Cardiac muscle cell (in vitro differentiated cells and primary cell): ENCODE data around the gene TTYH3. TPM values are rescaled to one million over a fixed set of nuclear protein-coding genes. Genes with fewer than 3 reads are reported as not detected.

ENCODE experiments used
- DNase-seq, 2 donors: peaks; one replicate each; pipeline versions ENCODE4 v3.0.0 to v3.0.0-alpha.2; 2010 to 2017; ENCODE audit warnings: low read depth in 1 of 2, low spot score in 1 of 2
- H3K27ac ChIP-seq: fragments of 200-600 bp; sonication (generic); 2 replicates; pipeline ENCODE4 v1.5.1; 2016
- H3K27me3 ChIP-seq: fragments of 200-600 bp; sonication (generic); 2 replicates; pipeline ENCODE4 v1.6.0; 2016; ENCODE audit warnings: control low read depth
- H3K36me3 ChIP-seq: fragments of 200-600 bp; sonication (generic); 2 replicates; pipeline ENCODE4 v1.5.1; 2016; ENCODE audit warnings: control low read depth
- H3K4me1 ChIP-seq: fragments of 200-600 bp; sonication (generic); 2 replicates; pipeline ENCODE4 v1.8.1; 2017; ENCODE audit warnings: low read depth, mild to moderate bottlenecking, mixed run types
- H3K4me3 ChIP-seq: fragments of 200-600 bp; sonication (generic); 2 replicates; pipeline ENCODE4 v1.5.1; 2016; ENCODE audit warnings: mild to moderate bottlenecking
- H3K9me3 ChIP-seq: fragments of 200-600 bp; sonication (generic); 2 replicates; pipeline ENCODE4 v1.5.1; 2017; ENCODE audit warnings: low read depth, mild to moderate bottlenecking, control low read depth
- polyA plus RNA-seq: library from polyadenylated mRNA; unstranded; fragments of >200 nt; fragmentation: Nextera tagmentation; extraction: Ambion mirVana; gene quantifications from 2 replicates; pipeline ENCODE4 v1.2.1, GENCODE V29; 2016
- total RNA-seq: library from RNA; depleted of rRNA; stranded (reverse); fragments of >200 nt; gene quantifications from 2 replicates; pipeline ENCODE4 v1.2.3, GENCODE V29; 2016
- TF ChIP-seq, protein P1 (sequence below): IDR thresholded peaks from 2 replicates; pipeline ENCODE4 v1.5.1; 2012; ENCODE audit warnings: low read depth, mild to moderate bottlenecking, low read length

Gene TTYH3
- total and polyA plus RNA-seq, 2 experiments from 2014 or later = 64.6 to 86.6 TPM

- peaks cover 21% of the 10 kb centered on the region for H3K4me1 ChIP-seq
- no peak overlapping the region for H3K4me3 ChIP-seq
- H3K9me3 ChIP-seq = no peaks in the 10 kb centered on the region
- no peaks in the 10 kb centered on the region for H3K36me3 ChIP-seq
- DNase-seq = no peak
- H3K27me3 ChIP-seq = no peaks in the 10 kb centered on the region
- H3K27ac ChIP-seq = peak overlapping the region; percentile 98
- TF ChIP-seq, protein P1, sequence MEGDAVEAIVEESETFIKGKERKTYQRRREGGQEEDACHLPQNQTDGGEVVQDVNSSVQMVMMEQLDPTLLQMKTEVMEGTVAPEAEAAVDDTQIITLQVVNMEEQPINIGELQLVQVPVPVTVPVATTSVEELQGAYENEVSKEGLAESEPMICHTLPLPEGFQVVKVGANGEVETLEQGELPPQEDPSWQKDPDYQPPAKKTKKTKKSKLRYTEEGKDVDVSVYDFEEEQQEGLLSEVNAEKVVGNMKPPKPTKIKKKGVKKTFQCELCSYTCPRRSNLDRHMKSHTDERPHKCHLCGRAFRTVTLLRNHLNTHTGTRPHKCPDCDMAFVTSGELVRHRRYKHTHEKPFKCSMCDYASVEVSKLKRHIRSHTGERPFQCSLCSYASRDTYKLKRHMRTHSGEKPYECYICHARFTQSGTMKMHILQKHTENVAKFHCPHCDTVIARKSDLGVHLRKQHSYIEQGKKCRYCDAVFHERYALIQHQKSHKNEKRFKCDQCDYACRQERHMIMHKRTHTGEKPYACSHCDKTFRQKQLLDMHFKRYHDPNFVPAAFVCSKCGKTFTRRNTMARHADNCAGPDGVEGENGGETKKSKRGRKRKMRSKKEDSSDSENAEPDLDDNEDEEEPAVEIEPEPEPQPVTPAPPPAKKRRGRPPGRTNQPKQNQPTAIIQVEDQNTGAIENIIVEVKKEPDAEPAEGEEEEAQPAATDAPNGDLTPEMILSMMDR = no peak
Measured at GRCh38 chr7:2622869-2623697, 8.7 kb upstream of the TTYH3 start.

DNA sequence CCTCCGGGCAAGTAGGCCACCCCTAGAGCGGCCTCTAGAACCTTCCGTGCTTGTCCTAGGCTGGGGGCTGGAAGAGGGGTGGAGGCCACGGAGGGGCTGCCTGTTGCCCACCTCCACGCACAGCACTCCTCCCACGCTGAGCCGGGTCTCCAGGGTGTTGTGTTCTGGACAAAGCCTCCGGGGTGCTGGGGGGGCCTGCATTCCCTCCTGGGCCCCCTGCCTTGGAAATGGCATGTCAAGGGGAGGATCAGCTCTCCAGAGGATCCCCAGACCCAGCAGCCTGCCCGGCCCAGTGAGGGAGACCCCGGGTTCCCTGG, 8.1 kb upstream of the TTYH3 start:
- DNase-seq = no peak
- Histone ChIP-seq H3K9me3 (no peaks in the 10 kb centered on the region), H3K4me1 (peaks cover 21% of the 10 kb centered on the region), H3K4me3 (no peak overlapping the region), H3K36me3 (no peaks in the 10 kb centered on the region), H3K27me3 (no peaks in the 10 kb centered on the region), H3K27ac (peak overlapping the region; percentile 98)
- TF ChIP-seq, protein P1 = no peak

- Histone ChIP-seq H3K9me3 (no peaks in the 10 kb centered on the region), H3K4me1 (peaks cover 21% of the 10 kb centered on the region)
Measured at GRCh38 chr7:2624293-2624886, 7.4 kb upstream of the TTYH3 start.

GRCh38 chr7:2626498-2627117, 5.2 kb upstream of the TTYH3 start:
- Histone ChIP-seq H3K4me3 (no peak overlapping the region), H3K36me3 (no peaks in the 10 kb centered on the region), H3K27me3 (no peaks in the 10 kb centered on the region), H3K4me1 (peaks cover 12% of the 10 kb centered on the region), H3K9me3 (no peaks in the 10 kb centered on the region), H3K27ac (no peak overlapping the region)
- TF ChIP-seq, protein P1 = no peak
- DNase-seq = peak in 1 of 2 donors; percentile 92

More at GRCh38 chr7:2624293-2624886, 7.4 kb upstream of the TTYH3 start:
- Histone ChIP-seq H3K4me3 (no peak overlapping the region), H3K27me3 (no peaks in the 10 kb centered on the region), H3K36me3 (no peaks in the 10 kb centered on the region), H3K27ac (no peak overlapping the region)
- TF ChIP-seq, protein P1 = no peak
- no peak for DNase-seq

DNA sequence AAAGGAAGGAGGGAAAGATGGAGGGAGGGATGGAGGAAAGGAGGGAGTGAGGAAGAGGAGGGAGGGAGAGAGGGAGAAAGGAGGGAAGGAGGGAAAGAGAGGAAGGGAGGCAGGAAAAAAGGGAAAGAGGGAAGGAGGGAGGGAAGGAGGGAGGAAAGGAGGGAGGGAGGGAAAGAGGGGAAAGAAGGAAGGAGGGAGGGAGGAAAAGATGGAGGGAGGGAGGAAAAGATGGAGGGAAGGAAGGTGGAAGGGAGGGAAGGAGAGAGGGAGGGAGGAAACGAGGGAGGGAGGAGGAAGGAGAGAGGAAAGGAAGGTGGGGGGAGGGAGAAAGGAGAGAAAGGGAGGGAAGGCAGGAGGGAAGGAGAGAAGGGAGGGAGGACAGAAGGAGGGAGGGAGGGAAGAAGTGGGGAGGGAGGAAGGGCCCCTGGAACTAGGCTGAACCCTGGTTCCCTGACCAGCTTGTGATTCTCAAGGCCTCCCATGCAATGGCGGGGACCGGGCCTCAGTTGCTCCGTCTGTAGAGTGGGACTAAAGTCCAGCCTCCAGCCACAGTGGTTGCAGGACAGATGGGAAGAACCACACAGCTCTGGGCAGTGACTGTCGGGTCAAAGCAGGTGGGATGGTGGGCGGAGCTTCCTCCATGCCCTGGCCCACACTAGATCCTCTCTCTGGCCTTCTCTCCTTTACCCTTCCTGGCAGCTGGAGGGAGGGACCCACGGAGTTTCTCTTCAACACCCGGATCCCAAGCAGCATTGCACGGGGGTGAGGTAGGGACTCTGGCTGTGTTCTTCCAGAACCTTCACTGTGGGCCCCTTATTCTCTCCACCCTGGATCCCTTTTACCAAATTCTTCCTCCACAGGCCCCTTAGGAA, 4.3 kb upstream of the TTYH3 start:
- TF ChIP-seq, protein P1 = no peak
- H3K27ac ChIP-seq = no peak overlapping the region
- no peaks in the 10 kb centered on the region for H3K27me3 ChIP-seq
- no peaks in the 10 kb centered on the region for H3K36me3 ChIP-seq
- no peak for DNase-seq
- peaks cover 7% of the 10 kb centered on the region for H3K4me1 ChIP-seq
- H3K4me3 ChIP-seq = no peak overlapping the region
- no peaks in the 10 kb centered on the region for H3K9me3 ChIP-seq
